Stimulated activated CD8-positive, alpha-beta memory T cell treated with anti-CD3 and anti-CD28 coated beads, Interleukin-7, amount 100 ng/mL, for 4 hours (primary cell): Measurements from ENCODE around the gene PID1.

ENCODE experiments used
- DNase-seq, 2 donors: peaks; one replicate each; pipeline ENCODE4 v3.0.0-alpha.2; 2020; ENCODE audit warnings: low read depth in 2 of 2

PID1 gene, protein sequence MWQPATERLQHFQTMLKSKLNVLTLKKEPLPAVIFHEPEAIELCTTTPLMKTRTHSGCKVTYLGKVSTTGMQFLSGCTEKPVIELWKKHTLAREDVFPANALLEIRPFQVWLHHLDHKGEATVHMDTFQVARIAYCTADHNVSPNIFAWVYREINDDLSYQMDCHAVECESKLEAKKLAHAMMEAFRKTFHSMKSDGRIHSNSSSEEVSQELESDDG

DNA sequence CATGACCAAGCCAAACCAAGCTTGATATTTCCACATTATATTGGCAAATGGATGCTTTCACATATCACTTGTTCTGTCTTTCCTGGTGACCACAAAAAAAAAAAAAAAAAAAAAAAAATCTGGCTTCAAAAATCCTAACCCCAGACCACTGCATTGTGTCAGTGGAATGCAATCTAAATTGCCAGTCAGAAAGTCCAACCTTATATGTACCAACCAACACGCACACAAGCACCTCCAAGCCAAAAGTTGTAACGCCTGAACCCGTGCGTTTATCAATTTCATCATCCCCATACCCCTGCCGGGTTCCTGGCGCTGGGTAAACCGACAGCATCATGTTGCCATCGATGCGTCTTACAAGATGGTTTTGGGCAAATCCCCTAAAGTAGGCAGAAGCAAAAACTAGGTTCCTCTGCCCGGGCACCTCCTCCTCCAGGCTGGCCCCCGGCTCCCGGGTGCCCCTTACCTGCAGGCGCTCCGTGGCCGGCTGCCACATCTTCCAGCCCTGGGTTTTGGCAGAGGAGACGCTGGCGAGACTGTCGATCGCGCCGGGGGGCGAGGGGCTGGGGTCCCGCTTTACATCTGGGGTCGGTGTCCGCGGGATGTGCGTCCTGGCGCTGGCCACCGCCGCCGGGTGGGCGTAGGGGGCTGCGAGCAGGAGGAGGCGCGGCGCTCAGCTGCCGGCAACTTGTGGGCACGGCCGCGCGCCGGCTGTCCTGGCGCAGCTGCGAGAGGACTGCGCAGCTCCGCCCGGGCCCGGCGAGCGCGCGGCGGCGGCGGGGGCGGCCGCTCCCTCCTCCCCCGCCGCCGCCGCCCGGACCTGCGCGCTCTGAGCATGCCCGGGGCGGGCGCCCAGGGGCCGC lies at the start of gene PID1:
Gene PID1 (minus strand): TSS at position 737 of the 860 bp plus-strand sequence. CDS start 244 bp downstream, at position 493.
- DNase-seq, result no peak

DNA sequence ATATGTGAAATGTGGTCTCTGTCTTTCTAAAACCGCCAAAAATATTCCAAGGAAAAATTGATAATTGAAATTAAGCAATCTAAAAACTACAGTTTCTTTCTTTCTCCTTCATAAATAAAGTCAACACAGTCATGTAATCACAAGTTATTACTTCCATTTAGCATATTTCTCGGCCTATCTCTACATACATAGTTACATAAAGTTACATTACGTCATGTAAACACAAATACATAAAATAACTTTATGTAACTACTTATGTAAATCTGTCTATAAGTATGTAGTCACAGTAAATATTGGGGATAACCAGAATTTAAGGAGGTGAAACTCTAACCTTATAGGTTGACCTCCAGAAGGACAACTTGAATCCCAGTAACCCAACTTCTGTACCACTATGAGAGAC lies 48.5 kb upstream of the PID1 start:
- no peak for DNase-seq

DNA sequence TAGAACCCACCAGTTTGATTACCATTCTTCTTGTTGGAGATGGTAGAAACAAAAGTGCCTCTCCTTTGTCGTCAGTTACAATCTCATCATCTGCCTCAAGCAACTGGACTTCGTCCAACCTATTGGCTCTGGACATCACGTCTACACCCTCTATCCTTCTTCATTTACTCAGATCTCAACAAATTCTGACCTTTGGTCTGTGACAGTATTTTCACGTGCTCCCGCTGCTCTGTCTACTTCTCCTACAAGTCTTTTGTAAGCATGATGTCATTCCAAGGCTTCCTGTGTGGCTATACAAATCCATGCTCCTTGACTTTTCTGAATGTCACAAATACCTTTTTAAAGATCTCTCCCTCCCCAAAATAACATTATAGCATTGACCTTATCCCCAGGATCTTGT lies 43.0 kb upstream of the PID1 start:
- DNase-seq, result no peak

DNA sequence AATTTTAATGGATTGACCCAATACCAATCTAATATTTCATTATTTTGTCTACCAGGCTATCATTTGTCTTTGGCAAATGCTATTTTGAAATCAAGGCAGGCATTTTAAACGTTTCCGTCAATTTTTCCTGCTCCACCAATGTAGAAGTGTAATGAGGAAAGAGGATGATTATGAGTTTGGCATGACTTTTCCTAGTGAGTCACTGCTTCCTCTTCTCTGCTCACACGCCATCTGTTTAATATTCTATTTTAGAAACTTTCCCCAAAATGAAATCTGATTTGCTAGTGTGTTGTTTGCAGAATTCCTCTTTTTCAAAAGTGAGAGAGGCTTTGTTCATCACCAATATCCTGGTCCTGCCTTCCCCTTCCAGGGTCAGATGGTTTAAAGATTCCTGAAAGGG lies 42.5 kb upstream of the PID1 start:
- no peak for DNase-seq

- DNase-seq, result no peak
Measured at GRCh38 chr2:229301237-229301636, 30.1 kb upstream of the PID1 start.

- no peak for DNase-seq
Measured at GRCh38 chr2:229300790-229301189, 29.7 kb upstream of the PID1 start.

DNA sequence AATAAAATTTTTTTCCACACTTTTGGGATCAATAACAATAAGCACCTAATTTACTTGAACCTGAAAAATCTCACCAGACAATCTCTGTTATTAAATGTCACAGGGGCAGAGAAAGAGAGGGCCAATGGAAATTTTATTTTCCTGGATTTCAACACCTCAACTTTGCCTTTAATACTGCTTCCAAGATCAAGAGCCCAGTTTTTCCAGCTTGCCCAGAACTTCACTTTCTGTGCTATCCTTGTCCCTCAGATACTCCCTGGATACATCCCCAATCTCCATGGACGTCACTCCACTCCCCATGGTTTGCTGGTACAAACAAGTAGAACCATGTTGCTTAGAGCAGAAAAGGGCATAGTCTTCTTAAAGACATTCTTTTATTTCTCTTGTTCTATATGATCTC lies 29.3 kb upstream of the PID1 start:
- no peak for DNase-seq

- no peak for DNase-seq
Measured at GRCh38 chr2:229297247-229297646, 26.2 kb upstream of the PID1 start.

- no peak for DNase-seq
Measured at GRCh38 chr2:229296536-229296935, 25.4 kb upstream of the PID1 start.

- no peak for DNase-seq
Measured at GRCh38 chr2:229296016-229296415, 24.9 kb upstream of the PID1 start.

DNA sequence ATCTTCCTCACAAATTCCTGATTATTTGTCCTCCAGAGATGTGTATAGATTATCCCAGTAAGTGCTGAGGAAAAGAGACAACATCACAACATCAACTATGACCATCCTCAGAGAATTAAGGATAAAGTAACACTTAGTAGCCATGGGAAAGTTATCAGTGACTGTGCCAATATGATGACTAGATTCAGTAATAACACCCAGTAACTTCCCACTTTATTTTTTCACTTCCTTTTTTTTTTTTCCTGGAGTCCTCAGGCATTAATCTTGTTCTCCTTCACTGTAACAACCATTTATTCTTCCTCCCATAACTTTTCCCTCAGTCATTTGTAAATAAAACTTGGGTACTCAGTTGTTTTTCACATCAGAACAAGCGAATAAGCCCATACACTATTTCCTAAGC lies 16.7 kb upstream of the PID1 start:
- DNase-seq, result no peak

DNA sequence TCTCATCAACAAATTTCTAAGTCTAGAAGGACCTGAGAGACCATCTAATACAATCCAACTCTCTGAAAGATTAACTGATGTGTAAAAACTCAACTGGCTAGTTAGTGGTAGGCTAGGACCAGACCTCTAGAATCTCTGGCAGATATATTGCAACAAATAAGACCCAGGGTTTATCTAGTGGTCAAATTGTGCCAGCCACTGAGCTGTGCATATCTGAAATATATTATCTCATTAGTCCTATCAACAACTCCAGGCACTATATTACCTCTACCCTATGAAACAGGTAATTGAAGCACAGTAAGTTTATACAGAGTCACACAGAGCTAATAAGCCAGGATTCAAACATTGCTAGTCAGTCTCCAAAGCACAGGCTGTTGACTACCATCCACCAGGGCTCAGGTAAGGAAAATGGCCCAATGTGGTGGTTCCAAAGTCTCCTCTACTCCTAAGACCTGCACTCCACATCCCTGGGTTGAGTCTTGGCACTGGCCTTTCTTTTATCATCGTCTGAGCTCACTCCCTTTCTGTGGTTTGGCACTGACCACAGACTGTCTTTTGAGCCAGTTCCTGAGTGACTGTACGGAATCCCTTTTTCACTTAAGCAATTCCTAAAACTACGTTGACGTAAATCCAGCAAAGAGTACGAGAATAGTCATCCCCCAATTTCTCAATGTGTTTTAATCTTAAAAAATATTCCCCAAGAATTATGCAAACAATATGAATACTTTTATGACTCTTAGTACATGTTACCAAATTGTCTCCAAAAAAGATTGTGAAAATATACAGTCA lies 11.9 kb upstream of the PID1 start:
- DNase-seq, result no peak

DNA sequence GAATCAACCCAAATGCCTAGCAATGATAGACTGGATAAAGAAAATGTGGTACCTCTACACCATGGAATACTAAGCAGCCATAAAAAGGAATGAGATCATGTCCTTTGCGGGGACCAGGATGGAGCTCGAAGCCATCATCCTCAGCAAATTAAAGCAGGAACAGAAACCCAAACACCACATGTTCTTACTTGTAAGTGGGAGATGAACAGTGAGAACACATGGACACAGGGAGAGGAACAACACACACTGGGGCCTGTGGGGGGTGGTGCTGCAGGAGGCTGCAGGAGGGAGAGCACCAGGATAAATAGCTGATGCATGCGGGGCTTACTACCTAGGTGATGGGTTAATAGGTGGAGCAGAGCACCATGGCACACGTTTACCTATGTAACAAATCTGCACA lies 8.4 kb upstream of the PID1 start:
- no peak for DNase-seq

DNA sequence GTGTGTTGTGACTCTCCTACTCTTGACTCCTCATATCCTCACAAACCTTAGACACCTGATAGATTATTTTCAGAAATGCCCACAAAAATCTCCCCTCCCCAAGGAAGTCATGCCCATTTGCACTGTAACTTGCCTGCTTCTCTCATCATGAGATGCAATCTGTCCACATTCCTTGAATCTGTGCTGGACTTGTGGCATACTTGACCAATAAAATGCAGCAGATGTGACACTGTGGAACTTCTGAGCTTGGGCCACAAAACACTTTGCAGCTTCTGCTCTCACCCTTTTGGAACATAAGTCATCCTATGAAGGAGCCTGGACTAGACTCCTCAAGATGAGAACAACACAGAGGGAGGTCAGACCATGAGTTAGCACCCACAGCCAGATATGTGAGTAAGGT lies 4.4 kb upstream of the PID1 start:
- DNase-seq, result no peak

DNA sequence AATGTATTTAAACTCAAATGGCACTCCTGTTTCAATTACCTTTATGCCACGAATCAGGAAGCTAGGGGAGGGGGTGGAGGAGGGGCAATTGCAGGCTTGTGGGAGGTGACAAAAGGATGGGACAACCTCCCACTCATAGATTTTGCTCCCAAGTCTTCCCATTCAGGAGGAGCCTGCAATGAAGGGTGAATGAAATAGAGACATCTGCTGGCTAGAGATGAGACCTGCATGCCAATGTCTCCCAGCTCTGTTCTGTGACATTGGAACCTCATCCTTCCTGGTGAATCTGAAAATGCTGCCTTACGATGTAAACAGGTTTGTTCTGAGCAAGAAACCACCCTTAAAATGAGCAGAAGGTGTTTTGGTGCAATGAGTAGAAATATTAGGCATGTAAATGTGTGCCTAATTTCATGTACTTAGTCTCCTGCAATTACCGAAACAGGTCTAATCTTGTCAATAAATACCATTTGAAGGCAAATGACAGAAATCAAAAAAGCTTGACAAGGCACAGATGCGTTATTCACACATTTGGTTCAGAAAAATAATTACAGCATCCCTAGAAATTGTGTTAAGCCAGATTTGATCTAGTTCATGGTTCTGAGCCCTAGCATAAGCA lies 2.7 kb upstream of the PID1 start:
- DNase-seq, result no peak

GRCh38 chr2:229273006-229273722 lies 2.1 kb upstream of the PID1 start:
- DNase-seq, result no peak

- no peak for DNase-seq
Measured at GRCh38 chr2:229269941-229270340, 1.1 kb downstream of the PID1 start.

DNA sequence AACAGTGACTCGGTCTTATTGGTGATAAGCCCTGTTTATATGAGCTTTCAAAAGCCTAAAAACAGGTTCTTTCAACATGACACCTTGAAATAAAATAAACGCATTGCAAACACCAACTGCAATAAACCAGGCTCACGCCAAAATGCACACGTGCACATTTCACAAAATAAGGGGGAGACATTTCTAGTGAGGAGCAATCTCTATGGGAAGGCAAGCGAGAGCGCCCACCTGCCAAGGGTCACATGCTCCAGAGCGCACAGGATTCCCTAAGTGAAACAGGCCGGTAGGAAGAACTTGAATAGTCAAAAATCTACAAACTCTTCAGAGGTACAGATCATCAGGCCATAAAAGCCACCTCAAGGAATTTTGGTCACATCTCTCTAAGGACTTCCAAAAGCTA lies 1.9 kb downstream of the PID1 start:
- DNase-seq, result no peak

- DNase-seq, result no peak
Measured at GRCh38 chr2:229268626-229269025, 2.5 kb downstream of the PID1 start.

- no peak for DNase-seq
Measured at GRCh38 chr2:229267080-229267479, 4.0 kb downstream of the PID1 start.

DNA sequence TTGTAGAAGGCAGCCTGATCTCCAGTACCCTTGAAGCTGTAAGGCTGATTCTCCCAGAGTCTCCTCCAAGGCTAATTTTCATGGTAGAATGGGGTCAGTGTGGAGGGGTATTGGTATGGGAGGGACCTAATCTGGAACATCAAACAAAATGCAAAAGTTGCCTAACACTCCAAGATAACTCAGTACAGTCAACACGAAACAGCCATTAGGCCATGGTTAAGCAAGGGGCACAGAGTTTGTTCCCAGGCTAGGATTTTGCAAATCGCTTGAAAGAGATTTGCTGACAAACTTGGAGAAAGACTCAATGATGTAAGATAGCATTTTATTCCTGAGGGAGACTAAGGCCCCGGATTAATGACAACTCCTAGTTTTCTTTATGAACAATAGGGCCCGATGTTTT lies 5.4 kb downstream of the PID1 start:
- DNase-seq, result no peak

- DNase-seq, result no peak
Measured at GRCh38 chr2:229261599-229261998, 9.5 kb downstream of the PID1 start.
